ENCODE data around the gene CNTNAP2. TPM values are rescaled to one million over a fixed set of nuclear protein-coding genes. Genes with fewer than 3 reads are reported as not detected.

The CNTNAP2 gene
- total and polyA plus RNA-seq, 2 of the 8 experiments (the other 6 are each of a cell fraction or from before 2014, with no cell fraction given), result 27.9 to 71.0 TPM

DNA sequence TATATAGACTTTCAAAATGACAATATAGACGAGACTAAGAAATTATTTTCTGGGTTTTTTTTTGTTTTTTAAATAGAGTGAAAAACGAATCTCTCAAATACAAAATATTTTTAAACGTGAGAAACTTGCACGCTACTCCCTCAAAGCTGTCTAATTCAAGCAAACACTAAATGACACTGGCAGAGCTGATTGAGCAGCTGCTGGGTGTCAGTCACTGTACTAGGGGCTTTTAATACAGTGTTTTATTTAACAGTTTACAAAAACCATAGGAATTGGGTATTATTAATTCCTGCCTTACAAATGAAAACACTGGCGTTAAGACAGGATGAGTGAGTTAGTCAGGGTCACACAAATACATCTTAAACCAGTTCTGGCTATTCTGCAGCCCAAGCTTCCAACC is 1264.3 kb downstream of the CNTNAP2 start:
- no peak for DNase-seq (ENCODE audit: low read depth in 1 of 2, low spot score in 2 of 2)
- H2BK20ac ChIP-seq (ENCODE audit: low read length), result no peak overlapping the region
- no peak overlapping the region for H2BK12ac ChIP-seq (ENCODE audit: low read depth, low read length)
- no peaks in the 10 kb centered on the region for H4K20me1 ChIP-seq (replicated peaks in 1 of 2; ENCODE audit: control insufficient read depth in 1 of 2, insufficient read depth in 2 of 2, low read length in 2 of 2)
- FAIRE-seq, result no peak
- H2AFZ ChIP-seq (ENCODE audit: low read length), result no peak overlapping the region
- H3K36me3 ChIP-seq (ENCODE audit: control insufficient read depth in 2 of 4, insufficient read depth in 4 of 4, low read length in 3 of 4), result no peaks in the 10 kb centered on the region
- no peak overlapping the region for H3K18ac ChIP-seq (ENCODE audit: extremely low read depth, low read length)
- H3K14ac ChIP-seq (ENCODE audit: insufficient read length), result no peak overlapping the region
- H4K8ac ChIP-seq (ENCODE audit: extremely low read depth, insufficient read depth, low read length), result no peak overlapping the region
- no peaks in the 10 kb centered on the region for H3K79me2 ChIP-seq (ENCODE audit: control insufficient read depth in 1 of 2, insufficient read depth in 2 of 2, low read length in 2 of 2)
- H2AK5ac ChIP-seq (ENCODE audit: low read depth, low read length), result no peak overlapping the region
- no peak overlapping the region for H4K5ac ChIP-seq (ENCODE audit: insufficient read length, low read depth, low read length)
- no peak overlapping the region for H2BK120ac ChIP-seq (replicated peaks; ENCODE audit: low read depth, low read length)
- H3K56ac ChIP-seq (replicated peaks; ENCODE audit: insufficient read length, low read depth, low read length), result no peak overlapping the region
- H3K27ac ChIP-seq (ENCODE audit: low read depth, low read length), result no peak overlapping the region
- no peak overlapping the region for H2BK5ac ChIP-seq (ENCODE audit: low read depth, low read length)
- H3K4me2 ChIP-seq (ENCODE audit: insufficient read depth in 1 of 2, low read depth in 2 of 2, low read length in 2 of 2), result no peak overlapping the region
- H3K4me3 ChIP-seq (ENCODE audit: extremely low read depth in 1 of 4, insufficient read depth in 2 of 4, low read depth in 3 of 4, low read length in 4 of 4), result no peak overlapping the region
- H4K91ac ChIP-seq (replicated peaks; ENCODE audit: insufficient read length, low read length), result no peak overlapping the region
- H3K9me3 ChIP-seq (ENCODE audit: insufficient read depth in 2 of 2, low read depth in 1 of 2, low read length in 1 of 2), result peaks cover 0 to 7% of the 10 kb centered on the region in 2 experiments; a peak in 1 of 4 replicates
- WGBS, 2 experiments (ENCODE audit: extremely low coverage in 1 of 2, insufficient coverage in 1 of 2, insufficient read length in 1 of 2, insufficient replicate concordance in 2 of 2, low coverage in 1 of 2, low lambda C conversion rate in 2 of 2, missing lambda C conversion rate in 1 of 2), result 89% methylated on average over 5 of the region's 5 CpGs; no CpG with 5 or more reads in 1 of the 2 experiments
- H3K4me1 ChIP-seq (replicated peaks in 1 of 4; ENCODE audit: control insufficient read depth in 3 of 4, insufficient read depth in 4 of 4, low read length in 3 of 4), result no peaks in the 10 kb centered on the region
- H3K4ac ChIP-seq (replicated peaks; ENCODE audit: insufficient read length, low read depth, low read length), result no peak overlapping the region
- ChIA-PET POLR2A (ENCODE audit: partially characterized antibody) (no interaction called here), CTCF (ENCODE audit: partially characterized antibody) (no interaction called here)
- H3K23me2 ChIP-seq (ENCODE audit: low read depth, low read length), result no peaks in the 10 kb centered on the region
- no peaks in the 10 kb centered on the region for H3K27me3 ChIP-seq (replicated peaks in 1 of 4; ENCODE audit: control insufficient read depth in 3 of 4, extremely low read depth in 1 of 4, insufficient read depth in 3 of 4, low read length in 3 of 4)
- H3K79me1 ChIP-seq (ENCODE audit: low read depth, low read length), result no peaks in the 10 kb centered on the region
- H3K23ac ChIP-seq (ENCODE audit: insufficient read length), result no peak overlapping the region
- no peak overlapping the region for H2BK15ac ChIP-seq (ENCODE audit: low read length)
- no peak overlapping the region for H3K9ac ChIP-seq (replicated peaks in 1 of 4; ENCODE audit: extremely low read depth in 1 of 4, low read depth in 3 of 4, low read length in 3 of 4)
- no peak for TF ChIP-seq SP4 (IDR thresholded peaks at IDR 0.05; ENCODE audit: low read length)
- TF ChIP-seq SAP30 (IDR thresholded peaks at IDR 0.05; ENCODE audit: insufficient read depth, insufficient replicate concordance, low read length), result no peak
- no peak for TF ChIP-seq ASH2L (IDR thresholded peaks at IDR 0.05; ENCODE audit: low read length)
- no peak for TF ChIP-seq SRF (IDR thresholded peaks at IDR 0.05; ENCODE audit: low read depth, low read length)
- no peak for TF ChIP-seq EZH2 (IDR thresholded peaks at IDR 0.05; ENCODE audit: low read depth, low read length, severe bottlenecking)
